Endometrial microvascular endothelial cells (primary cell): ENCODE measurements around the gene MINPP1. TPM values are rescaled to one million over a fixed set of nuclear protein-coding genes. Genes with fewer than 3 reads are reported as not detected.

ENCODE experiments used
- in situ Hi-C: cut with HindIII; loops from 2 replicates; pipeline ENCODE4 v1.10.0; 2017; ENCODE audit warnings: low sequenced_read_pairs, low pct_unique_long_range_greater_than_20kb; ENCODE audit errors: inconsistent ontology term
- total RNA-seq: library from RNA; depleted of rRNA; stranded (reverse); fragments of >200 nt; gene quantifications from one replicate; pipeline ENCODE4 v1.2.3, GENCODE V29; 2015; ENCODE audit errors: inconsistent ontology term

Gene MINPP1
- total RNA-seq, 1 donor from 2014 or later = 36.8 TPM

DNA sequence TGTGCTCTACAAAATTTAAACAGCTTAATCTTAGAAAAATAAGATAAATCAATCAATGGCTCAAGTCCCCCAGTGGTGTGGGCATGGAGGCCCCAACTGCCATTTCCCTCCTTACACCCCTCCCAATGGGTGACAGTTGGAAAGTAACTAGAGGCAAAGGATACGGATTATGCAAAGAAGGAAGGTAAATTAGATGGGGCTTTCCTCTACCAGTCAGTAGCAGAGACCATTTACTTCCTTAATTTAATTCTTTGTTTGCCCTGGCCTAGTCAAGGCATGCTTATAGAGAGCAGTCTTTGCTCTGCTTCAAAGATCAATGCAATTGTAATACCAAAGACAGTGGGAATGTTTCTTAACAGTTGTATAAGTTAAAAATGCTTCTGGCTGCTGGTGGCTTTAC is 91.7 kb downstream of the MINPP1 start:
- in situ Hi-C loops = no loop called here

DNA sequence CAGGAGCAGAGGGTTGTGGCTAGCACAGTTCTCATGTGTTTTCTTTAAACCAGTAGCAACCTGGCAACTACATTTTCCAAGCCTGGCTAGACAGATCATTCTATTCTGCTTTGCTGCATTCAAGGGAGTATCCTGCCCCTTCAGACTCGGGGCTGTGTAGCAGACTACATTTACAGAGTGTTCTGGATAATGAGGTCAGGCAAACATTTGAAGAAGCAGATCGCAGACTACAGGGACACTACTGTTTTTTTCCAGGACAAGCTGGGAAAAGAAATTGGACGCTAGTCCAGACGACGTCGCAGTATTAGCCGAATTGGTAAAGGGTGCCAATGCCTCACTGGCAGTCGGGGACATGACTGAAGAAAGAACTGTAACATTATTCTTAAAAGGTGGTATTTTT is 94.0 kb downstream of the MINPP1 start:
- in situ Hi-C loops = no loop called here

DNA sequence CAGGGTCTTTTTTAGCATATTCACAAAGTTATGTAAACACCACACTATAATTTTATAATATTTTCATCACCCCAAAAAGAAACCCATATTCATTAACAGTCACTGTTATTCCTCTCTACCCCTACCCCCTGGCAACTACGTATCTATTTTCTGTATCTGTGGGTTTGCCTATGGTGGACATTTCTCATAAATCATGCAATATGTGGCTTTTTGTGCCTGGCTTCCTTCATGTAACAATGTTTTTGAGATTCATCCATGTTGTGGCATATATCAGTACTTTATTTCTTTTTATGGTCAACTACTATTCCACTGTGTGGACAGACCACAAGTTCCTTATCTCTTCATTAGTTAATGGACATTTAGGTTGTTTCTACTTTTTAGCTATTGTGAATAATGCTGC is 95.9 kb downstream of the MINPP1 start:
- in situ Hi-C loops = no loop called here

Other genes starting within 250 kb of the MINPP1 start
- gene NUTM2D, start 147.1 kb upstream of the MINPP1 start, total RNA-seq = 0.28 TPM
- 79.9 TPM for gene PAPSS2, start 155.0 kb downstream of the MINPP1 start, total RNA-seq